T-cell (primary cell): Measurements from ENCODE around the gene DYSF. TPM values are rescaled to one million over a fixed set of nuclear protein-coding genes. Genes with fewer than 3 reads are reported as not detected.

Source experiments
- ATAC-seq, 4 experiments: fragments of 200-7000 bp in 3 of 4; fragments of 150-1000 bp in 1 of 4; cut with Tn5 transposase; replicated peaks in 1 of 4; 1 replicate in 3 of 4; 2 replicates in 1 of 4; pipeline ENCODE4 v1.10.0; 2021; ENCODE audit warnings: moderate library complexity in 3 of 4, mild to moderate bottlenecking in 2 of 4, moderate number of reproducible peaks in 1 of 4
- CTCF ChIA-PET, 2 donors: fragments of 300-600 bp; sonication (Branson Sonifier 250); formaldehyde crosslinking; loops; one replicate each; lab custom pipeline; 2022; ENCODE audit warnings: antibody characterized with exemption in 2 of 2; lab: Charles Lee
- POLR2A ChIA-PET, 2 donors: fragments of 300-600 bp; sonication (Branson Sonifier 250); formaldehyde crosslinking; loops; one replicate each; lab custom pipeline; 2022; ENCODE audit warnings: antibody characterized with exemption in 2 of 2; lab: Charles Lee
- DNase-seq, 35 experiments: peaks; one replicate each; pipeline versions ENCODE4 v3.0.0 to v3.0.0-alpha.2; 2013 to 2023
- H3K27ac ChIP-seq: one replicate; pipeline ENCODE4 v1.5.1; 2013; ENCODE audit warnings: low read length
- H3K27me3 ChIP-seq, 2 experiments: replicated peaks in 1 of 2; 1 replicate in 1 of 2; 2 replicates in 1 of 2; pipeline versions ENCODE4 v1.6.1 to v1.7.0; 2013; ENCODE audit warnings: low read length in 1 of 2, mixed read lengths in 1 of 2; ENCODE audit not compliant: control insufficient read depth in 2 of 2, insufficient read depth in 2 of 2; ENCODE audit errors: extremely low read depth in 1 of 2
- H3K36me3 ChIP-seq, 2 donors: 1 replicate in 1 of 2; 2 replicates in 1 of 2; pipeline versions ENCODE4 v1.6.1 to v1.7.0; 2013; ENCODE audit warnings: low read length in 1 of 2; ENCODE audit not compliant: control insufficient read depth in 2 of 2, insufficient read depth in 1 of 2; ENCODE audit errors: extremely low read depth in 1 of 2
- H3K4me1 ChIP-seq, 2 experiments: 1 replicate in 1 of 2; 2 replicates in 1 of 2; pipeline versions ENCODE4 v1.6.1 to v1.7.0; 2013; ENCODE audit warnings: low read length in 2 of 2, mixed read lengths in 1 of 2; ENCODE audit not compliant: insufficient read depth in 2 of 2, control insufficient read depth in 1 of 2; ENCODE audit errors: extremely low read depth in 1 of 2
- H3K4me3 ChIP-seq, 2 donors: 1 replicate in 1 of 2; 2 replicates in 1 of 2; pipeline versions ENCODE4 v1.5.1 to v1.7.0; 2013; ENCODE audit warnings: mild to moderate bottlenecking in 2 of 2, low read length in 1 of 2, moderate library complexity in 1 of 2; ENCODE audit not compliant: control insufficient read depth in 1 of 2; ENCODE audit errors: extremely low read depth in 1 of 2
- H3K9me3 ChIP-seq: 2 replicates; pipeline ENCODE4 v1.7.0; 2013
- H3K27ac Mint-ChIP-seq, 2 donors: one replicate each; pipeline ENCODE4 v1.8.0; 2020 to 2021; ENCODE audit warnings: mild to moderate bottlenecking in 2 of 2, mixed read lengths in 2 of 2
- H3K27me3 Mint-ChIP-seq, 2 donors: one replicate each; pipeline ENCODE4 v1.8.0; 2021 to 2022; ENCODE audit warnings: mixed read lengths in 2 of 2
- H3K36me3 Mint-ChIP-seq: one replicate; pipeline ENCODE4 v1.8.0; 2021; ENCODE audit warnings: mixed read lengths
- H3K4me1 Mint-ChIP-seq, 3 donors: one replicate each; pipeline ENCODE4 v1.8.0; 2020 to 2022; ENCODE audit warnings: mixed read lengths in 3 of 3, mild to moderate bottlenecking in 1 of 3
- H3K4me3 Mint-ChIP-seq, 3 donors: one replicate each; pipeline ENCODE4 v1.8.0; 2020 to 2022; ENCODE audit warnings: mild to moderate bottlenecking in 3 of 3, mixed read lengths in 3 of 3, moderate library complexity in 3 of 3
- H3K9me3 Mint-ChIP-seq, 3 donors: one replicate each; pipeline ENCODE4 v1.8.0; 2020 to 2022; ENCODE audit warnings: mixed read lengths in 3 of 3
- WGBS: methylation state at CpG from one replicate; pipeline ENCODE4 v1.1.5; 2013; ENCODE audit warnings: missing lambda C conversion rate; ENCODE audit not compliant: insufficient coverage; 5-methylcytosine and 5-hydroxymethylcytosine counted together
- total RNA-seq, 35 experiments: library from RNA in 6 of 35; stranded (reverse) in 6 of 35; fragments of 120-200 nt in 1 of 35; gene quantifications; one replicate each; pipeline versions ENCODE4 v1.2.1 to v1.2.4 and lab custom pipeline; 2013 to 2026

DYSF gene
- total RNA-seq, 5 donors from 2014 or later (not counting 1 experiment from before 2014, with no cell fraction given) = 0.56 to 3.4 (median 1.9) TPM

DNA sequence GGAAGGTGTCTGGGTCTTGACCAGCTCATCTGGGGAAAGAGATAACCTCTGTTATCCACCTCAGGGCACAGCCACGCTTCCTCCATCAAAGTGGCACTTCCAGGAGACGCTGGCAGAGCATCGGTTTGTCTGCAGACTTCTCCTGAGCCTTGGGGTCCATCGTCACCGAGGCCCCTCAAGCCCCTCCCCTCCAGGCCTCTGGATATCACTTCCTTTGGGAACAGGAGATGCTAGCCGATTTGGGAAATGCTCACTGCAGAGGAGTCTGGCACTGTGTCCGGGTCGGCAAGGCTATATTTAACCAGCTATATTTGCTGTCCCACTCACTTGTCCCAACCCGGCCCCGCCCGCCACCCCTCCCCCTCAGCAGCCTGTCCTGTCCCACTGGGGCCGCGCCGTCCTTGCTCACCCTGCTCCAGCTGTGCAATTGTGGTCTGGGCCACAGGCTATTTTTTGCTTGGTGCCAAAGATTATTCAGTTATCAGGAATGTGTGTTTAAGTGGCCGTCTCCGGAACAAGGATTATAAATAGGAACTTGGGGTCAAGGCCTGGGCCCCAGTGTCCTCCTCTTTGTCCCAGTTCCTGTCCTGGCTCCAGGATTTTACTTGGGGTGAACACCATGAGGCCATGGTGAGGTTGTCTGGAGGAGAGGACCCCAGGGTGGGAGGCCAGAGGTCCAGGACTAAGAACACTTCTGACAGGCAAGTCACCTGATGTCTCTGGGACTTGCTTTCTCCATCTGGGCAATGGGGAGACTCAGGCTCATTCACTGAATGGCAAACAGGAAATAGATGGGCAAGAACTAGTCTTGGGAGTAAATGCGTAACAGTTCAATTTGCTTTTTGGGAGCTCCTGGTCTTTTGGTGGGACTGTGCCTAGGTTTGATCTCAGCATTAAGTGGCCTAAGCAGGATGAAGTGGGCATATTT, 263.6 kb downstream of the DYSF start:
- Mint-ChIP-seq H3K4me1 (no peaks in the 10 kb centered on the region), H3K27ac (no peak overlapping the region), H3K27me3 (peaks cover 0 to 5% of the 10 kb centered on the region in 2 donors), H3K4me3 (no peak overlapping the region), H3K9me3 (peaks cover 0 to under 1% (median 0%) of the 10 kb centered on the region in 3 donors), H3K36me3 (no peaks in the 10 kb centered on the region)
- Histone ChIP-seq H3K27ac (no peak overlapping the region), H3K9me3 (no peaks in the 10 kb centered on the region), H3K4me3 (no peak overlapping the region), H3K4me1 (no peaks in the 10 kb centered on the region), H3K27me3 (peaks cover 0 to 22% of the 10 kb centered on the region in 2 experiments), H3K36me3 (no peaks in the 10 kb centered on the region)
- DNase-seq (no peak), ATAC-seq (no peak)
- WGBS = 65% methylated on average over 11 of the region's 17 CpGs
- CTCF ChIA-PET = no interaction called here
- POLR2A ChIA-PET = no interaction called here

DNA sequence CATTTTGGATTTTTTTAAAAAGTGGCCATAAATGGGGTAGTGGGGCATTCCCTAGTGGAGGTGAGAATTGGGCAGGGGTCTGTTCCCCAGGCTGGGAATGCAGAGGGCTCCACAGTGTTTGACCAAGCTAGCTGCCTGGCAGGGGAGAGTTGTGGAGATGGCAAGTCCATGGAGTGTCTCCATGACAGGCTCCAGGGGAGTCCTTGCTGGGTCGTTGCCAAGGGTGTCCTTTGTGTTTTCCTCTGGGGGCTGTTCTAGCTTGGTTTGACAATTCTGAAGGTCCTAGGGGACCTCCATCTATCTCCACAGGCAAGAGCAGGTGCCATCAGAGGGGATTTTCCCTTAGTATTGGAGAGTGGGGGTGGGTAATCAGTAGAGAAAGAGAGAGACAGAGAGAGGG, 265.3 kb downstream of the DYSF start:
- POLR2A ChIA-PET = interaction anchor here in 1 of 2 donors (0.6 kb wide), 1 partner anchor 249 kb away, joined by 4 read pairs; no protein-coding TSS in a partner anchor

DNA sequence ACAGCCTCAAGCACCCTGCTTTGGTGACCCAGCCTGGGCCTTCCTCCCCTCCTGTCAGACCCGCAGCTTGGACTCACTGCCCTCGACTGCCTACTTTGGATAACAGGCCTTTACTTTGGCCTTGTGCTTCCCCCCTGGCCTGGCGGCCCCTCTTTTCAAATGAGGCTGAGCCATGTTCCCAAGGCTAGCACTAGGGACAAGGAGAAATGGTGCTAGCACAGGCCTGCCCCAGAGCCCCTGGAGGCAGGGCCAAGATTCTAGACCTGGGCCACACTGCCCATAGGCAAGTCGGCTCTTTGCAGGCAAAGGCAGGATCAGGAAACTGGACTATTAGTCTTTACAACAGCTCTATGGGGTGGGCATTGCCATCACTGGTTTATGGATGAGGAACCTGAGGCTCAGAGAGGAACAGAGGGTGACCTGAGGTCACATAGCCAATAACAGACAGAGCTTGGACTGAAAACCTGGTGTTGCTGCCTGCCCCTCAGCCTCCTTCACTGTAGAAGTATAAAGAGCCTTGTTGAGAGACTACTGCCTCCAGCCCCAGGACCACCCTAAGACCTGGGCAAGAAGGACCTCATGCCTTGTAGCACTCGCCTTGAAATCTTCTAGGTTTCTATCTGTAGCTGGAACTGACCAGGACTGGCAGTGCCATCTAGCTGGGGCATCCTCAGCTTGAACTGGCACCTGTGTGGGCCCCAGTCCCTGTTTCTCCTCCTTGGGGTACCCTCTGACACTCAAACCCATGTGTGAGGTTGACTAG, 266.3 kb downstream of the DYSF start:
- no peaks in the 10 kb centered on the region for H3K4me1 ChIP-seq
- H3K27me3 ChIP-seq = peaks cover 0 to 17% of the 10 kb centered on the region in 2 experiments
- ATAC-seq (no peak), DNase-seq (no peak)
- H3K9me3 Mint-ChIP-seq = peaks cover 0 to 6% (median 2%) of the 10 kb centered on the region in 3 donors
- WGBS = 63% methylated on average over 4 of the region's 5 CpGs
- ChIA-PET CTCF (no interaction called here), POLR2A (interaction anchor here in 1 of 2 donors (0.6 kb wide), 1 partner anchor 248 kb away, joined by 4 read pairs; no protein-coding TSS in a partner anchor)
- H3K4me3 Mint-ChIP-seq = no peak overlapping the region
- no peaks in the 10 kb centered on the region for H3K36me3 ChIP-seq
- H3K9me3 ChIP-seq = no peaks in the 10 kb centered on the region
- H3K36me3 Mint-ChIP-seq = no peaks in the 10 kb centered on the region
- peaks cover 0 to 5% of the 10 kb centered on the region in 2 donors for H3K27me3 Mint-ChIP-seq
- H3K4me3 ChIP-seq = no peak overlapping the region
- H3K4me1 Mint-ChIP-seq = no peaks in the 10 kb centered on the region
- H3K27ac ChIP-seq = no peak overlapping the region
- H3K27ac Mint-ChIP-seq = no peak overlapping the region

More for the DNA sequence above, 265.3 kb downstream of the DYSF start:
- H3K27ac Mint-ChIP-seq = no peak overlapping the region
- peaks cover 0 to 17% of the 10 kb centered on the region in 2 experiments for H3K27me3 ChIP-seq
- peaks cover 0 to 5% of the 10 kb centered on the region in 2 donors for H3K27me3 Mint-ChIP-seq
- no peak overlapping the region for H3K4me3 ChIP-seq
- CTCF ChIA-PET = no interaction called here
- no peaks in the 10 kb centered on the region for H3K9me3 ChIP-seq
- no peaks in the 10 kb centered on the region for H3K36me3 ChIP-seq
- ATAC-seq (no peak), DNase-seq (no peak)
- peaks cover 0 to 6% (median 0%) of the 10 kb centered on the region in 3 donors for H3K9me3 Mint-ChIP-seq
- no peaks in the 10 kb centered on the region for H3K4me1 Mint-ChIP-seq
- no peak overlapping the region for H3K27ac ChIP-seq
- WGBS = no CpG with 5 or more reads among the region's 1 CpG
- no peaks in the 10 kb centered on the region for H3K4me1 ChIP-seq
- no peak overlapping the region for H3K4me3 Mint-ChIP-seq
- H3K36me3 Mint-ChIP-seq = no peaks in the 10 kb centered on the region

DNA sequence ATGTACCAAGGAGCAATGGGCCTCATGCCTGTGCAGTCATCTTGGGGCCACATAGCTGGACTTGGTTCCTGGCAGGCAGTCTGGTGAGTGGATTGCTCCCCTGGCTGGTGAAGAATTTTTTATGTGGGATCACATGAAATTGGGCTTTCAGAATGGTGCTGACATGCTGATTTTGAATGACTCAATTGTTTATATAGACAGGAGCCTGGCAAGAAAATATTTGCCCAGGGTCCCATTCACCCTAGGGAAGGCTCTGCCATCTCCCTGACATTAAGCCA, 266.9 kb downstream of the DYSF start:
- no peak overlapping the region for H3K27ac Mint-ChIP-seq

DNA sequence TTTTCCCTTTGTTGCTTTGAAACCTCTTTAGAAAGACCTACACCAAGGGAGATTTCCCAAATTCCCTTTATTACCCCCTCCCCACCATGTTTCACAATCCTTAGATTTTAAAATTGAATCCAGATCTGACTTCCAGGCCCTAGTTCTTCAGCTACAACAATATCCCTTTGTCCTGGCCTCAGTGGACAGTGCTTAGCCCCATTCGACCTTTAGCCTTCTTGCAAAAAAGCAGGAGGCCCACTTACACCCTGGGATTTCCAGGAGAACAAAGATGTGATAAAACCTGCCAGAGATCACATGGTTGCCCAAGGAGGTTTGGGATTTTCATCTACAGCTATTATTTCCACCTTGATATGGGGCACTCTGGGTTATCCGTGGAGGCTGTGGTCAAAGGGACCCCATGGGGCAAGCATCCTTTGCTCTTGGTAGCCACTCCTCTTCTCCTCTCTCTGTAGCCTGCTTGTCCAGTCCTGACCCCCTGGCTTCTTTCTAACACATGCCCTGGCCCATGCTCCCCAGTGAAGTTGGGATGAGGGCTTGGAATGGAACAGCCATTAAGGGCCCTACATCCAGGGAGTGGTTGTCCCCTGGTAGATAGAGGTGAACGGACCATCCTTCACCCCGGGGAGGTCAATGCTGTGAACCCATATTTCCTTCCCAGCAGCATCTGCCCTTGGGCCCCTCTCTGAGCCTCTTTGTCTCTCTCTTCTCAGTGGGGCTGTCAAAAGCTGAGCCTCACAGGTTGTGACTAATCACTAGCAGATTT, 267.4 kb downstream of the DYSF start:
- Histone ChIP-seq H3K9me3 (no peaks in the 10 kb centered on the region), H3K36me3 (no peaks in the 10 kb centered on the region), H3K4me1 (no peaks in the 10 kb centered on the region), H3K27ac (no peak overlapping the region), H3K4me3 (no peak overlapping the region), H3K27me3 (peaks cover 0 to 11% of the 10 kb centered on the region in 2 experiments)
- ATAC-seq = no peak
- Mint-ChIP-seq H3K27me3 (peaks cover 0 to 5% of the 10 kb centered on the region in 2 donors), H3K27ac (no peak overlapping the region), H3K36me3 (no peaks in the 10 kb centered on the region), H3K4me1 (no peaks in the 10 kb centered on the region), H3K9me3 (peaks cover 0 to 6% (median 2%) of the 10 kb centered on the region in 3 donors), H3K4me3 (no peak overlapping the region)
- DNase-seq = no peak
- WGBS = 20% methylated on average over 1 of the region's 4 CpGs
- ChIA-PET POLR2A (no interaction called here), CTCF (no interaction called here)

More for the DNA sequence above, 266.9 kb downstream of the DYSF start:
- ChIA-PET CTCF (no interaction called here), POLR2A (no interaction called here)
- H3K4me1 ChIP-seq = no peaks in the 10 kb centered on the region
- H3K27me3 Mint-ChIP-seq = peaks cover 0 to 5% of the 10 kb centered on the region in 2 donors
- no peak overlapping the region for H3K4me3 Mint-ChIP-seq
- peaks cover 0 to 15% of the 10 kb centered on the region in 2 experiments for H3K27me3 ChIP-seq
- H3K9me3 ChIP-seq = no peaks in the 10 kb centered on the region
- ATAC-seq (no peak), DNase-seq (no peak)
- H3K27ac ChIP-seq = no peak overlapping the region
- H3K9me3 Mint-ChIP-seq = peaks cover 0 to 6% (median 2%) of the 10 kb centered on the region in 3 donors
- no peaks in the 10 kb centered on the region for H3K4me1 Mint-ChIP-seq
- H3K36me3 Mint-ChIP-seq = no peaks in the 10 kb centered on the region
- no peaks in the 10 kb centered on the region for H3K36me3 ChIP-seq
- no peak overlapping the region for H3K4me3 ChIP-seq

DNA sequence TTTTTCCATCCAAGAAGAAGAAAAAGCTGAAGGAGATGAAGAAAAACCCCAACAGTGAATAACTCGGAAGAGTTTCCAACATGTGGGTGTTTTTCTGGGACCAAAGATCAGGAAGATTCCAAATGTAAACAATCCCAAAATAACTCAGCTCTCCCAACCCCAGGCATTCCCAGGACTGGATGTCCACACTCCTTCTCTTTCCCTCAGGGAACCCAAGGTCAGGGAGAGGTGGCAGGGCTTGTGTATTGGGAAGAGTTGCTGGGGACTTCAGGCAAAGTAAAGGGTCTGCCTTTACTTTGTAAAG, 268.0 kb downstream of the DYSF start:
- H3K27me3 ChIP-seq = peaks cover 0 to 11% of the 10 kb centered on the region in 2 experiments
- Mint-ChIP-seq H3K4me1 (no peaks in the 10 kb centered on the region), H3K36me3 (no peaks in the 10 kb centered on the region), H3K9me3 (peaks cover 0 to 6% (median 2%) of the 10 kb centered on the region in 3 donors), H3K27me3 (peaks cover 0 to 5% of the 10 kb centered on the region in 2 donors), H3K4me3 (no peak overlapping the region), H3K27ac (no peak overlapping the region)
- H3K36me3 ChIP-seq = no peaks in the 10 kb centered on the region
- WGBS = no CpG with 5 or more reads among the region's 1 CpG
- no peak overlapping the region for H3K4me3 ChIP-seq
- H3K27ac ChIP-seq = no peak overlapping the region
- DNase-seq = no peak
- ChIA-PET CTCF (no interaction called here), POLR2A (no interaction called here)
- H3K4me1 ChIP-seq = no peaks in the 10 kb centered on the region
- H3K9me3 ChIP-seq = no peaks in the 10 kb centered on the region
- ATAC-seq = no peak
